ENCODE data around the gene CDK14.

The CDK14 gene

DNA sequence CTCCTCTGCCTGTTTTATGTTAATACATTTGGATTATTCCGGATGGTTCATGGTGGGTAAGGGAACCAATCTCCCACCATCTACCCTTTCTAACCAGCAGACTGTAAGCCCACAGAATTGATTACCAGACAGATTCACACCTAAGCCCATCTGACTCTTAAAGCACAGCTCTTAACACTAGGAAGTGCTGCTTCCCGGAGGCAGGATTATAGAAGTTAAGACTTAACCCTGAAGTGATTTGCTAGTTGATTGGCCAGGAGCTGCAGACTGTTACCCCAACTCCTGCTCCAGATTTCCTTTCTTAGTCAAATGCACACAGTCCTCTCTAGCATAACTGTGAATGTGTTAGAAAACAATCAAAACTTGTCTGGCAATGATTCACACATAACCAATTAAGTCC, 221.7 kb downstream of the CDK14 start:
- DNase-seq: no peak

DNA sequence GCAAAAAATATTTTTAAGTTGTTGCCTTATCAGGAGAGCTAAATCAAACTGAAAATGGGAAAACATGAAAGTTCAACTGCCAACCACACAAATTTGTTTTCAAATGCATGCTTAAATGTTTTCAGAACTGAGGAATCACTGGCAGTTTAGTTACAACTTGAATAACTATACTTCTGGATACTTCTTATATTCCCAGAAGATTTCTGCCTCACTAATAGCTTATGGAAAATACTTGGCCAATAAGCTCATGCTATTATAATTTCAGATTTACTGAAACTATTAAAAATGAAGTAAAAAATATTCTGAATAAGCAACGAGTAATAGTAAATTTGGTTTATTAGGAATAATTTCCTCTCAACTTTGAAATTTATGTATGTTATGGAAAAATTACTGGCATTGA, 222.2 kb downstream of the CDK14 start:
- DNase-seq: no peak

DNA sequence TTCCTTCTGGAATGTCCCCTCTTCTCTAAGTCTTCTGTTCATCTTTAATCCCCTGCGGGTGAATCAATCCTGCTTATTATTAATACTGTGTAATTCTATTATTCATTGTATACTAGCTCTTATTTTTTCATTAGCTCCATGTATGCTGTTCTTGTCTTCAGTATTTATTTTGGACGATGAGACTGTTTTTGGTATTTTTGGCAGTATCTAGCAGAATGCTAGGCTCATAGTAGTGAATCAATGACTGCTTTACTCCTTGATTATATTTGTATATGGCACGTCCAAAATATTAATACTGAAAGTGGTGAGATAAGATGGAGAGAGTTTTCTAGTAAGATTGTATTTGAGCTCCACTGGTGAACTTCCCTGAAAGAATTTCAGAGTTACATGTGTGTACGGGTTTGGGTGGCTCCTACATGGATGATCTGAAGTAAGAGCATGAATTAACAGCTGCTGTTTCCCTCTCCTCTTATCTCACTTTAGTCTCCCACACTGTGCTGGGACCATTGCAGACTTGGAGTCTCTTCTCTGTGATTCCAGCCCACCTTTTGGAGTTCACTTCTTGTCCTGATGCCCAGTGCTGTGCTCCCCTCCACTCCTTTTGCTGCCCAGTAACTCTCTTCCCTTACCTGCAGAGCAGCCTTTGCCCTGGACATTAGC, 226.0 kb downstream of the CDK14 start:
- no peak for DNase-seq

DNA sequence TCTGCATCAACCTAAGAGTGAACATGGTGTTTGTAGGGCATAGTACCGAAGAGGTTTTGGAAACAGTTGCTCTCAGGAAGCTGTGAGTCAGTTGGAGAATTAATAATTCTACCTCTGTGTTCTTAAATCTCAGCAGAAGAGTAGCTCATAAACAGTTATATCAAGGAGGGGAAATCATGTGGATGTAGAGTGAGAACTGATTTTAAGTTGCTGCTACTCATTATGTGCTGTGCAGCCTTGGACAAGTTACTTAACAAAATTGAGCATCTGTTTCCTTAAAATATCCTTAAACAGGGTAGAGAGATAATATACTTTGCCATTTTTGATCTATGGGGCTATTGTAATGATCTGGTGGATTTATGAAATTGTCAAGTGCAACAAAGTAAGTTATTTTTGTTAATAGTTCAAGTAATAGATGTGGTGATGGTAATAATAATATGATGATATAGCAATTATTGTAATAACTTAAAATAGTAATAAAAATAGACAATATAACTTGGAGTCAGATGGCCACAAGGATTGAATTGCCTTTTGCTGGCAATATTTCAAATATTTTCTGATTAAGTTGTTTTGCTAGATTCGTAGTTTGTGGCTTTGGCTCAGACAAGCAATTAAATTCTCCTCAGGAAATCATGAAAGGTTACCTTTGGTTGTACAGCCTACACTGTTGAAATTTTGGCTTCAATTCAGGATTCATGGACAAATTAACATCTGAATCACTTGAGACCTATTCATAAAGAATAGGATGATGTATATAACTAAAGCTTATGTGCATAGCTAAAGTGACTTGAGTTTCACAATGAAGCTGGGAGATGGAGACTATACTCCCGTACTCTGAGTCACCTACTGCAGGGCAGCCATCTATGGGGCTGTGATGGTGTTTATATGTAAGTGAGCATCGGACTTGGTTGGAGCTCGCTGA, 228.5 kb downstream of the CDK14 start:
- DNase-seq: no peak

DNA sequence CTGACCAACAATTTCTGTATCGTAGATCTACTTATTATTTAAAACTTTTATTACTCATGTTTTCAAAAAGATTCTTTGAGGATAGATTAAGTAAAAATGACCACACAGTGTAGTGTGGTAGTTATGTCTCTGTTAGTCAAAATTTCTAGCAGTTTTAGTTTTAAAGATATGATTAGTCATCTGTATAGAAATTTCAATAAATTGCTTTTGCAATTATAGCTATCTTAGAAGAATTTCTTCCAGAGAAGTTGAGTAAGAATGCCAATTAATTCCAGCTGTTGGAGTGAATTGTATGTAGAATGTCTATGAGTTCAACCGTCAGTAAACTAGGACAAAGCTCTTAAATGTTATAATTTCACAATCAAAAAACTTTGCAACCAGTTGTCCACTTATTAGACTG, 229.7 kb downstream of the CDK14 start:
- no peak for DNase-seq

DNA sequence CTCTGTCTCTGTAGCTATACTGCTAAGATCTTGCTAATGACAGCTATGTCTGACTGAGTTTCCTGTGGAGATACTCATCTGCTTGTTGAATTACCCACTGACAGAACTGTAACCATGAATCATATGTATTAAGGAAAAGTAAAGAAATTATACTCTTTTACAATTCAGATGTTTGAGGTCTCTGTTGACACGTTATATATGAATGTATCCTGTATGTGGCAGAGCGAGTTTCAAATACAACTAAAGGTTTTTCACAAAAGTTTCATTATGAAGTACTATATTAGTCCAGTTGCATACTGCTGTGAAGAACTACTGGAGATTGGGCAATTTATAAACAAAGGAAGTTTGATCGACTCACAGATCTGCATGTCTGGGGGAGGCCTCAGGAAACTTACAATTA, 232.5 kb downstream of the CDK14 start:
- no peak for DNase-seq

DNA sequence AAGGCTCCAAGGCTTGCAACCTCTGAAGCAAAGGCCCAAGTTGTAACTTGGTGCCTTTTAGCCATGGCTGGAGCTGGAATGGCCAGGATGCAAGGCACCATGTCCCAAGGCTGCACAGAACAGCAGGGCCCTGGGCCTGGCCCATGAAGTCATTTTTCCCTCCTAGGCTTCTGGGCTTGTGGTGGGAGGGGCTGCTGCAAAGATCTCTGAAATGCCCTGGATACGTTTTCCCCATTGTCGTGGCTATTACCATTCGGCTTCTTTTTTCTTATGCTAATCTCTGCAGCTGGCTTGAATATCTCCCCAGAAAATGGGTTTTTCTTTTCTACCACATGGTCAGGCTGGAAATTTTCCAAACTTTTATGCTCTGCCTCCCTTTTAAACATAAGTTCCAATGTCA, 234.2 kb downstream of the CDK14 start:
- no peak for DNase-seq

DNA sequence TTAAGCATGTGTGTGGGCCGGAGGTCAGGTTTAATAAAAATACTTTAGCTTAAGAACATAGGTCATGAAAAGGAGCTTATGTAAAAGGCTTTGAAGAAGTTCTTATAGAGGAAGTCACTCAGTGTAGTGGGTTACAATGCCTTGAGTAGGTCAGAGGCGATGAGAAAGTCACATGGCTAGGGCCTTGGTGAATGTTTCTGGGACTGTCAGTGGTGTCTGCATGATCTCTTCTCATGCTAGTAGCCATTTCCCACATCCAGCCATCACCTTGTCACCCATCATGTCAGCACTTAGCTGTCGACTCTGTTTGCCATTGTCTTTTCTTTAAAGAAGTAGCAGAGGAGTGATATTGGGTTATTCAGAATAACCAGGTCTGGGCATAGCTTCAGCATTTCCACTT, 236.6 kb downstream of the CDK14 start:
- DNase-seq: no peak

DNA sequence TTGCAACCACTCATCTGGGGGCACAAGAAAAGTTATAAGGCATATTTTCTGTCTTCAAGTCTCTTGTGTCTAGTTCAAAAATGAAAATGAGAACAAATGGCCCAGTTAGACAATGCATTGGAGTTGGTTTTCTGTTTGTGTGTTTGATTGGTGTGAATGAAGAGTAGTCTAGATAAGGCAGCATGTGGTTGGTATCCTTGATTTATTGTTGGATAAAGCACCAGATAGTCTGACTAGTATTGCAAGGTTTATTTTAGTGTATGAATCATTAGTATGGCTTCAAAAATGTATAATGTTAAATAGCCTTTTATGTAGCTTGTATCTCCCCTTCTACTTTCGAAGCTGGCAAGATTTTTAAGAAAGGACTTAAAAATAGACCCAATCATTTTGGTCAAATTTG, 237.3 kb downstream of the CDK14 start:
- no peak for DNase-seq

DNA sequence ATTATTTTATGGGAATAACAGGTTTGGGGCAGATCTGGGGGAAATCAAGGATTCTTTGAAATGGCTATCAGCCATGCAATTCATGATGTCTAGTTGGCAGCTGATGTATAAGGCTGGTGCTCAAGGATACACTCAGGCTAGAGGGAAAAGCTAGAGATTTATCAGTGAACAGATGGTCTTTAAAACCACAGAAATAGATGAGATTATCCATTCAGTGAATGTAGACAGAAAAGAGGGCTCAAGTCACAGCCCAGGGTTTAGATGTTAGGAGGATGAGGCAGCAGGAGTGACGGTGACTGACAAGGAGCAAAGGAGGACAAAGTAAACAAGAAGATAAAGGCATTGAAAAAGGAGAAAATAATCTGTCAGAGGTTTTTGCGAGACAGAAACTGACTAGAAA, 238.7 kb downstream of the CDK14 start:
- DNase-seq: peak; percentile 49

DNA sequence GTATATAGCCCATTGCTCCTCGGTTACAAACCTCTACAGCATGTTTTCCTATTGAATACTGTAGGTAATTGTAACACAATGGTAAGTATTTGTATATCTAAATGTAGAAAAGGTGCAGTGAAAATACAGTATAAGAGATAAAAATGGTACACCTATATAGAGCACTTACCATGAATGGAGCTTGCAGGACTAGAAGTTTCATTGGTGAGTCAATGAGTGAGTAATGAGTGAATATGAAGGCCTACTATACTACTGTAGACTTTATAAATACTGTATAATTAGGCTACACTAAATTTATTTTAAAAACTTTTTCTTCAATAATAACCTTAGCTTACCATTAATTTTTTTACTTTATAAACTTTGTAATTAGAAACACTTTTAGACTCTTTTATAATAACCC, 239.7 kb downstream of the CDK14 start:
- DNase-seq: no peak

DNA sequence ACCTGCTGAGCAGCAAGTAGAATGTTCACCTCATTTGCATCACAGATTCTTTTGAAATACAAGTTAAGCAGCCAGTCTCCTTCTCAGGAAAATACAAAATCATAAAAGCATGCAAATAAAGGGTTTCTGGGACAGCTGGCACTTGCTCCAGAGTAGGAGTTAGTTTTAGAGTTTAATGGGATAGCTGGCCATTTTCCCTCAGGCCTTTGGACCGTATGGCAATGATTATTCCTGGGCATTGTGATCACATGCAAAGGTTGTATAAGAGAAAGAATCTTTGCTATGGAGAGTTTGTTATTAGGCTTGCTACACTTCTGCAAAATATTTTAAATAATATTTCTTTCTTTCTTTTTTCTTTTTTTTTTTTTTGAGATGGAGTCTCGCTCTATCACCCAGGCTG, 240.8 kb downstream of the CDK14 start:
- DNase-seq: no peak

DNA sequence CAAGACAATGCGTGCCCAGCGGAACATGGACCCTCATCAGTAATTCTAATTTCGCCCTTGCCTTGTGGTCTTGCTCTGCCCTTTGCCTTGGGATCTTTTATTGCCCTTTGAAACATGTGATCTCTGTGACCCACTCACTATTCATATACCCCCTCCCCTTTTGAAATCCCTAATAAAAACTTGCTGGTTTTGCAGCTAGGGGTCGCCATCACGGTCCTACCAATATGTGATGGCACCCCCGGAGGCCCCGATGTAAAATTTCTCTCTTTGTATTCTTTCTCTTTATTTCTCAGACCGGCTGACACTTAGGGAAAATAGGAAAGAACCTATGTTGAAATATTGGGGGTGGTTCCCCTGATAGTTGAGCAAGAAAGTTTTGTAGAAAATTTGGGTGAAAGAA, 242.7 kb downstream of the CDK14 start:
- no peak for DNase-seq

DNA sequence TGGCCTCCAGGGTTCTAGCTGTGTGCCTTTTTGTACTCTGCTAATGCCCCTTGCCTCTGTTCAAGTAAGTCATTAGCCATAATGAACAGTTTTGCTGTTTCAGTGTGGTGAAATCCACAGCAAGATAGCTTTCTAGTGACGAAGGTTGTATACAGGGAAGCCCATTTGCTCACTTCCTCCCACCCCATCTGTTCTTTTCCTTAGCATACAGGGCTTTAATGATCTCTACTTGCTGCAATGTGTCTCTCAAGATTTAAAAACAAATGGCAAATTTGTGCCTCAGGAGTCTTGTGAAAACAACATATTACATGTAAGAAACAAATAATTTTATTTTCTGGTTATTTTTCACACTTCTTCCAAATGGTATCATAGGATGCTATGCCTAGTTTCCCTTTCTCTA, 243.2 kb downstream of the CDK14 start:
- DNase-seq: no peak

DNA sequence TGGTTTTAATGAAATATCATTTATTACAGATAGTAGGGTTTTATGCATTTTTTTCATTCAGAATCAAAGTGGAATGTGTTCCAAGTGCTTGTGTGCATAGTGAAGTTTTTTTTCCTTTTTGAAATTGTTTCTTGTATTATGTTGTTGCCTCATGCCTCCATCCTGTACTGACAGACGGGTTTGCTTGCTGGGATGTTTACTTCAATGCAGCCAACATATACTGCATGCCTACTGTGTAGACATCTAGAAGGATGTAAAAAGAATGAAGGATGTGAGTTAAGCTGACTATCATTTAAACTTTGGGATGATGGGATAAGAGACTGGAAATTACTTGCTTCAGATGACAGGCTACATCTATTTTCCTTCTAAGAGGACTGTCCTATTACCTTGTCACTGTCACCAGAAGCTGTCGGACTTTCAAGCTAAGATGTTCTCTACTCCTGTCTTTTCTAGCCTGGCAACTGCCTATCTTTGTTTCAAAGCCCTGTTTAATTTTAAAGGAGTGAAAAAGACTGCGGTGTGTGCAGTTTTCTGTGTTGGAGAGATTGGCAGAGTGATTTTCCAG, 243.7 kb downstream of the CDK14 start:
- no peak for DNase-seq

DNA sequence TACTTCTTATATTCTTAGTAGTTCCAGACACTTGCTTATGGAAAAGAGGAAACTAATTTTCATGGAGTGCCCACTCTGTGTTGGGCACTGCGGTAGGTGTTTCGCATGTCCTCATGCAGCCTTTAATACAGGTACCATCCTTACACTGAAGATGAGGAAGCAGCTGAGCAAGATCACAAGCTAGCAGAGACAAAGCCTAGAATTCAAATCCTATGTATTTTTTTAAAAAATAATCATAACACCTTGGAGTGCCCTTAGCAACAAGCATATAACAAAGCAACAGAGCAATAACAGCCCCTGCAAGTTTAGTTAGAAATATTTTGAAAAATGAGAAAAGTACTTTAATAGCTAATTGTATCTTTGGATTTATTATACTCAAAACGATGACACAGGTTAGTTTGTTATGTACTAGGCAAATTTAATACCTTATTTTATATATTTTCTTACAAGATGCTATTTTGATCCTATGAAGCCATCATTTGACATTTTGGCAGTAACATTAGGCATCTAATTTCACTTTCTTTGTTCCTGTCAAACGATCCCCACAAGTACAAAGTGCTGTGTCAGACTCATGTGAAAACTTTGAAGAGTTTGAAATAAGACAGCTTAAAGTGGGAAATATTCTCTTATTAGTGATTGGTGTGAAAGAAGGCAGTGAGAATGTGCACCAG, 245.8 kb downstream of the CDK14 start:
- DNase-seq: no peak

DNA sequence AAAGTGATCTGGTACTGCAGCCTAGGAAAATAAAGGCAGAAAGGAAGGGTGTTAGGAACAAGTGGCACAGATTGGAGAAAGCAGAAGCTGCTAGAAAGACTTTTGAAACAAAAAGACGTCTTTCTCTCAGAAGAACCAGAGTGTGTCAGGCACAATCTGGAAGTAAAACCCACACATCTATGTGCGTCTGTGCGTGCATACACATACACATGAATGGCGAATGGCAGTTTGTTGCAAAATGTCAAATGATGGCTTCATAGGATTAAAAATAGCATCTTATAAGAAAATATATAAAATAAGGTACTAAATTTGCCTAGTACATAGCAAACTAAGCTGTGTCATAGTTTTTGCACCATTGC, 246.3 kb downstream of the CDK14 start:
- no peak for DNase-seq

DNA sequence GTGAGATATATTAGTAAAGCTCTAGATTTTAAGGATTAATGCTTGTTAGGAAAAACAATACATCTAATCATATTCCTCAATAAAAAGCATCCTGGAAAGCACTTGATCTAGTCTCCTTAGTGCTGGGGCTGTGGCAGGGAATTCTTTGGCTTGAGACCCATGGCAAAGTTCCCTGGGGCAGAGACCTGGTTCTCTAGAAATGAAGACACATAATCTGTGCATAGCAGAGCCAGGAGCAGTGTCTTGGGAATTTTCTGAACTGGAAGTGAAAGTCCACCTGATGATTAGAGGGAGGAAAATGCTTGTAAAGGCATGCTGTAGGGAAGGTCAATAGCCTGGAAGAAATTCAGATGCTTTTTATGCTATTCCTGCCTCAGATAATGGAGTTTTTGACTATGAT, 247.4 kb downstream of the CDK14 start:
- DNase-seq: no peak

DNA sequence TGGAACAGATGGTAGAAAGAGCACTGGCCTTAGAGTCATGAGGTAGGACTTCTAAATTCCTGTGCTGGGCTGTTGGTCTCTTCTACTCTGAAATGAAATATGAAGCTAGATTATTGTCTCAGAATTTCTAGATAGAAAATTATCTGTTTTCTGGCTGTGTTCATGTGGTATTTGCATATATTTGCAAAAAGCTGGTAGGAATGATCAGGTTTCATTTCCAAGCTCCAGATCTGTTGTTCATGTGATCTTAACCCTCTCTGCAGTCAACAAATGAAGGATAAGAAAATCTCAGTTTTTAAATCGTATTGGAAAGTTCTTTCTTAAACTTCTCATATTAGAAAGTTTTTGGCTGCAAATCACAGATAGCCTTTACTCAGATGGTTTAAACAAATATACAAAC, 248.3 kb downstream of the CDK14 start:
- DNase-seq: no peak

DNA sequence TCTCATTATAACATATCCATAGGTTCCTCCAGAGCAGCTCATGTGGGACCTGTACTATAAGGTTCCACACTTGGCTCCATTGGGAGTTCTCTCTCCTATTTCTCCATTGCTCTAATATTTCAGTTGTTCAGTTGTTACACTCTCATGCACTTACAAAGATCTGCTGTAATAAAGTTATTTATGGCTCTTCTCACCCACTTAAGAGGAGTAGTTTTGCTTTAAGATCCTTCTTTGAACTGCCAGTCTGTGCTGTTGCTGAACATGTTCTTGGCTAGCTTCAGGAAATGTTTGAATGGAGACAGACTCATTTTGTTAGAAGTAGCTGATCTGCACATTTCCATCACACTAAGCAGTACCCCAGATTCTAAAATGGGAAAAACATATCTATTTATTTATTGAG, 250.1 kb downstream of the CDK14 start:
- DNase-seq: no peak

DNA sequence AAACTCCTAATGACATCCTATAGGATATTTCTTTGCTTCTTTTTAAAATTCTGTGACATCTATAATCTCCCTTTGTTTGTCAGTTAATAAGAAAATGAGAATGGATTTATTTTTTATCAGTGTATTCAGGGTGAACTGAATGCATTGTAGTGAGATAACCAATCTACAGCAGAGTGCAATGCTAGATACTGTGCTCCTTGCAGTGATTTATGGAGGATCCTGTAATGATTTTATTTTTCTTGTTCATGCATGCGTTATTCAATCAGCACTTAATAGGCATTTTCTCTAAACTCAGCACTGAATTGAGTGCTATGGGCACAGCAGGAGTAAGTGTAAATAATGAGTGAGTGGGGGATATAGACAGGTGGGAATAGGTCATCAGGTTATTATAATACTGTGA, 253.9 kb downstream of the CDK14 start:
- no peak for DNase-seq

DNA sequence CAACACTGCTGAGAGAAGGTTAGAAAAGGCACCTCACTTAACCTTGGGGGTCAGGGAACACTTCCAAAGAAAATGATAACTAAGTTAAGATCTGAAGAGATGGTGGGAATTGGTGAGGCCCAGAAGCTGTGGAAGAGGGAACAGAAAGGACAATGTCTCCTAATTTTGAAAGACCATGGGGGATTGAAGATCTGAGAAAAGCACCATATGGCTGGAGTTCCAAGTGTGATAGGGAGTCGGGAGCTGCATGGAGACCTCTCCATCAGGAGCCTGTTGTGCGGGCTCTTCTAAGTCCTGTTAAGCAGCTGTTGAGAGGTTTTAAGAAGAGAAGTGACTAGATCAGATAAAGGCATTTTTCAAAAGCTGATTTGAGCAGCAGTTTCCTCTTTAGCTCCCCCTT, 254.3 kb downstream of the CDK14 start:
- no peak for DNase-seq

DNA sequence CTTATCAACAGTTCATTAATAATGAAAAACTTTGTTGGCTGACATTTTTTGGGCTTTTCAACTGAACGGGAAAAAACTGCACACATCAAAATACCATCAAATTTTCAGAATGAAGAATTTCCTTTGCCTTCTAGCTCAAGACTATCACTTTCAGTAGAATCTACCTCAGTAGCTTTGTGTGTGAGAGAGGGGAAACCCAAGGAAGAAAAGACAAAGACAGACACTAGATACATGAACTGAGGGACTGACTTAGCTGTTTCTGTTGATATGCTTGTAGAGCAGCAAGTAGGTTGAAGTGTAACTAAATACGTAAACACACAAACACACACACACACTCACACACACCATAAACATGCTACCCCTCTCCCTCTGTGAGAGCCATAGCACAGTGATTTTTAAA, 257.1 kb downstream of the CDK14 start:
- no peak for DNase-seq
